OCI-LY3 (cell line): ENCODE measurements around the gene SPTSSB.

ENCODE experiments used
- CTCF ChIP-seq: fragments of 200-600, 300-600 bp; sonication (generic); IDR thresholded peaks from 2 replicates; pipeline ENCODE4 v1.5.1; 2014; ENCODE audit warnings: antibody characterized with exemption, low read length, low read depth
- EZH2phosphoT487 ChIP-seq: fragments of 200-600 bp; shearing (Covaris generic); IDR thresholded peaks from 2 replicates; pipeline ENCODE4 v1.6.1; 2018; ENCODE audit warnings: antibody characterized with exemption, mixed run types, low read depth

GRCh38 chr3:161414907-161415306, 43.6 kb upstream of the SPTSSB start:
- TF ChIP-seq CTCF: no peak
- TF ChIP-seq EZH2phosphoT487: no peak
